Measurements from ENCODE around the gene PJA2. TPM values are rescaled to one million over a fixed set of nuclear protein-coding genes. Genes with fewer than 3 reads are reported as not detected.
"Not testable (repeated sequence)": the region's sequence is repeated elsewhere in the genome, so short reads cannot be mapped to it uniquely, and the experiment has no call there.

Gene PJA2, protein sequence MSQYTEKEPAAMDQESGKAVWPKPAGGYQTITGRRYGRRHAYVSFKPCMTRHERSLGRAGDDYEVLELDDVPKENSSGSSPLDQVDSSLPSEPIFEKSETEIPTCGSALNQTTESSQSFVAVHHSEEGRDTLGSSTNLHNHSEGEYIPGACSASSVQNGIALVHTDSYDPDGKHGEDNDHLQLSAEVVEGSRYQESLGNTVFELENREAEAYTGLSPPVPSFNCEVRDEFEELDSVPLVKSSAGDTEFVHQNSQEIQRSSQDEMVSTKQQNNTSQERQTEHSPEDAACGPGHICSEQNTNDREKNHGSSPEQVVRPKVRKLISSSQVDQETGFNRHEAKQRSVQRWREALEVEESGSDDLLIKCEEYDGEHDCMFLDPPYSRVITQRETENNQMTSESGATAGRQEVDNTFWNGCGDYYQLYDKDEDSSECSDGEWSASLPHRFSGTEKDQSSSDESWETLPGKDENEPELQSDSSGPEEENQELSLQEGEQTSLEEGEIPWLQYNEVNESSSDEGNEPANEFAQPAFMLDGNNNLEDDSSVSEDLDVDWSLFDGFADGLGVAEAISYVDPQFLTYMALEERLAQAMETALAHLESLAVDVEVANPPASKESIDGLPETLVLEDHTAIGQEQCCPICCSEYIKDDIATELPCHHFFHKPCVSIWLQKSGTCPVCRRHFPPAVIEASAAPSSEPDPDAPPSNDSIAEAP
- total RNA-seq: 297 TPM

DNA sequence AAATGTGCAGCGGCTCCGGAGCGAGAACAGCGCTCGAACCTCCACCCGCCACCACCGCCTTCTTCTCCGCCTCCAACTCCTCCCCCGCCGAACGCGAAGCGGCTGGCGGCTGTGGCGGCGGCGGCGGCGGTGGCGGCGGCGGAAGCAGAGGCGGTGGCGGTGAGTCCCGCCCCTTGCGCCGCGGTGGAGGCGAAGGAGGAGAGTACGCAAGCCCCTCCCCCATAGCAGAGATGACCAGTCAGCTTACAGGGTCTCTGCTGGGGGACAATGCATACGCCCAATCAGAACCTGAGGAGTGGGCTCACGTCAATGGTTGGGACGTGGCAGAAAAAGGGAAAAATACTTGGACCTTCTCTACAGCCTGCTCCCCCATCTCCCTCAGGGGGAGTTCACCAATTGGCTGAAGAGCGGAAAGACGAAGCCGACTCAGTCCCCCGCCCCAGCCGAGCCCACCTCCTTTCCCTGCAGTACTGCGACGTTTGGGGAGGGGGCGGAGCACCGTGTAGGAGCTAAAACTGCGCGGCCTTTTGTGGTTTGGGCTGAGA, at the start of gene PJA2:
Gene PJA2 (minus strand): TSS at position 131 of the 545 bp plus-strand sequence. CDS start 26,541 bp downstream, outside the sequence.
- DNase-seq (ENCODE audit: low spot score in 2 of 2): peak; percentile 88 to 92
- peak; percentile 86 for FAIRE-seq

DNA sequence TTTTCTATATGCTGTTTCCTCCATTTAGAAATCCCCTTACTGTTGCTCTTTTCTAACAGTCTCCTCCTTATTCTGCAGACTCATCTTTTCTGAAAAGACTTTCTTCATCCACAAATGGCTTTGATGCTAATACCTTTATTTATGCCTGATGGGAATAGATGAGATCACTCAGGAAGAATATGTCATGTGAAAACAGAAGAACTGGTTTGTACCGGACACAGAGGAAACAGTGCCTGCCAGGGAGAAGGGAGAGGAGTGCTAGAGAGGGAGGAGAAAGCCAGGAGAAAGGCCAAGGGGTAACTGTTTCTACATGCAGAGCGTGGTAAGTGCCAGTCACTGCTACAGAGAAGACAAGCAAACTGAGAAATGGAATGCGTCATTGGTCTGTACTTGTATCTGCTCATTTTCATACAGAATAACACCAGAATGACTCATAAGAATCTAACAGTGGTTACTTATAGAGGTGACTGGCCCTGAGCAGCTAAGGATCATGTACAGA, 45.9 kb upstream of the PJA2 start:
- FAIRE-seq (no peak), DNase-seq (ENCODE audit: low spot score in 2 of 2) (peak in 1 of 2 donors; percentile 29)

DNA sequence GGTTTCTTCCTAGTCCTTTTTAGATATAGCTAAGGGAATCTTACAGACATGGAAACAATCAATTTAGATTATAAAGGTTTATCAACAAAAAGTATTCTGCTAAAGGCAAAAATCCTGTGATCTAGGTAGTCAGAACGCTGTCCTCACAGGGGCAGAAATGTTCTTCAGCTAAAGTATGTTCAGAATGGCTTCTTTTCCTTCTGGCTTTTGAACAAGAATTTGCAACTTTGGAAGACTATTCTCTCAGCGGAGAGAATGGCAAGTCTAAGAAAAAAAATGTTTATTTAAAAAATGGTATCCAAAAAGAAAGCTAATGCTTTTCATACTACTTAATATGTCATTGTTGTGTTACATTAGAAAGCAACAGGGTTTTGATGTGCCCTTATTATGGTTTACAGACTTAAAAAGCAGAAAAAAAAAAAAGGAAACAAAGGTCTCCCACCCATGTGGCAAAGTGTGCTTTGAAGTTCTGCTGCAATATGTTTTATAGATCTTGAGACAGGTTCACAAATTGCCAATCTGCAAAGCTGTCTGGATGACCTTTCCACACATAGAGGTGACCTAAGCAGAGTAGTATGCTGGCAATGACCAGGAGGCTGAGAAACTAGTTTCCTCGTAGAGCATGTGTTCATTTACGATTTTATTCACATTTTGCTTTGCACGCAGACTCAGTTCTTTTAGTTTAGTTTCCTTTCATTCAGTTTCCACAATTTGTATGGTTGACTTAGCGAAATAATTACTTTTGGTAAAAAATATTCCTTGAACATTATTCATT, 45.1 kb upstream of the PJA2 start:
- FAIRE-seq (no peak), DNase-seq (ENCODE audit: low spot score in 2 of 2) (no peak)

DNA sequence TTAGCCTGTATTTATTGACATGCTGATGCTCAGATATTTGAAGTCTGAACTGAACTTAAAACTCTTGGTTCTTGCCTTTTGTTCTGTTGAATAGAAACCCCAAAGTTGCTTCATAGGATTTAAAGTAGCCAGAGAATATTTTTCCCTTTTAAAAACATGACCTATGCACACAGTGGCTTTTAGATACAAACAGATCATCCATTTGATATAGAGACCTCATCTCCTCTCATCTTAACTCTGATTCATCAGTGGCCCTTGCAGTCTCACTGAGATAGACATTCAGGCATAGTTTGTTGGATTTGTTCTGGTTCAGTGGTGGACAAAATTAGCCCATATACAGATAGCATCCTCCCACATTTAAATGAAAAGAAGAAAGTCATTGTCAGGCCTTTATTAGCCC, 43.5 kb upstream of the PJA2 start:
- DNase-seq (ENCODE audit: low spot score in 2 of 2) (no peak), FAIRE-seq (no peak)

DNA sequence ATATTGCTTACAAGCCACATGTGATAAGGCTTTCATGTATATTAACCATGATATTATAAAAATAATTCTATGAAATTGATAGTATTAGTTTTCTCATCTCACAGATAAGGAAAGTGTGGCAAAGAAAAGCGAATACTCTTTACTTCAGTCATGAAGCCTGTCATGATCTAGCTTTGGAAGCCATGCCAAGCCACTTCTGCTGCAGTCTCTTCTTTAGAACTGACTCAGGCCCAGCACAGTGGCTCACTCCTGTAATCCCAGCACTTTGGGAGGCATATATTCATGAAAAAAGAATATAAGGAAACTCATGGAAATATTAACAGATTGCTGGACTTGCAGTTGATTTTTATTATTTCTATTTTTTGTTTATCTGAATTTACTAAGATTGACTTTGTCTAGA, 42.9 kb upstream of the PJA2 start:
- DNase-seq (ENCODE audit: low spot score in 2 of 2): no peak

GRCh38 chr5:109451146-109451545, 41.4 kb upstream of the PJA2 start:
- FAIRE-seq (peak; percentile 36), DNase-seq (ENCODE audit: low spot score in 2 of 2) (peak; percentile 29 to 31)

More for the DNA sequence above, 42.9 kb upstream of the PJA2 start:
- no peak for FAIRE-seq

DNA sequence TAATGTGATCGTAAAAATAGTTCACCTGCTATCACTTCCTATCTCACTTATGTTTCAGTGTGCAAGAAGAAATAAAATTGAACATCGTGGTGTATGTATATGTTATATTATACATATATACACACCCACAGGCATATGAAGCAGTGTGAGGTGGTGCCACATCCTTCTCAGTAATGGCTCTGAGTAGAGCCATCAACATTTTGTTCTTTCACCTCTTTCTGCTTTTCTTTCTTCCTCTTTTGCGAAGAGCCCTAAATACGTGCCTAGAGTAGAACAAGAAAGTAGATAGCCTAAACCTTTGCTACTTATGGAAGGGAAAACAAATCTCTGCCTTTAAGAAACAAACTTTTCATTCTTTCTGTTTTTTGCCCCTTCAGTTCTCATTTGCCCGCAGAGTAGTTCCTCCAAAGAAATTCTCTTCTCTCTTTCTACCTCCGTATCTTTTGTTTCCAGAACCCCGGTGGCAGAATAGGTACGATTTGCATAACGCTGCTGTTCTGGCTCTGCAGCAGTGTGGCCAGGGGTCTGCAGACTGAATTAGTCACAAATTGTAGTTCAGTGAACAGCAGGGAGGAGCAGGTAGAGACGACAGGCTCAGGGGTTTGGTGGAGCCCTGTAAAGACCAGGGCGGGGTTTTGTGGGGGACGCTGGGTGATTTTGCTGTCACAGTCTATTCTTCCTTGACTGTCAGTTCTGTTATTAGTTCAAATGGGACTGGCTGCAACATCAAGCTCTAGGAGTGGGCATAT, 40.5 kb upstream of the PJA2 start:
- DNase-seq (ENCODE audit: low spot score in 2 of 2) (no peak), FAIRE-seq (no peak)

GRCh38 chr5:109448838-109449237, 39.1 kb upstream of the PJA2 start:
- no peak for FAIRE-seq
- DNase-seq (ENCODE audit: low spot score in 2 of 2): no peak

DNA sequence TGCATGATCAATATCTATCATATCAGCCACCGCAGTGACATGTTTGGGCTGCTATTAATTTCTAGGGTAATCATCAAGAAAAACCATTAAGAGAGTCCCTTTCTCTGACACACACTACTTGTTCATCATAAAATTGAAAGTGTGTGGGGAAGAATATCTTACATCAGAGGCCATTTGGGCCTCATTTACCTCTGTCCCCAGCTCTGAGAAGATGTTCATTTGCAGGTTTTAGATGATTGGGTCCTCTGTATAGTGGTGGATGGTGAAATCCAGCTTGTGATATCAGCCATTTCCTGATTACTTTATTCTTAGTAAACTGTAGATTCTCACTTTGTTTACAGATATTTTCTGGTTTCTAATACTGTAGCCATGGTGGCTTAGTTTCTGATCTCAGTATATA, 29.8 kb upstream of the PJA2 start:
- FAIRE-seq: no peak

DNA sequence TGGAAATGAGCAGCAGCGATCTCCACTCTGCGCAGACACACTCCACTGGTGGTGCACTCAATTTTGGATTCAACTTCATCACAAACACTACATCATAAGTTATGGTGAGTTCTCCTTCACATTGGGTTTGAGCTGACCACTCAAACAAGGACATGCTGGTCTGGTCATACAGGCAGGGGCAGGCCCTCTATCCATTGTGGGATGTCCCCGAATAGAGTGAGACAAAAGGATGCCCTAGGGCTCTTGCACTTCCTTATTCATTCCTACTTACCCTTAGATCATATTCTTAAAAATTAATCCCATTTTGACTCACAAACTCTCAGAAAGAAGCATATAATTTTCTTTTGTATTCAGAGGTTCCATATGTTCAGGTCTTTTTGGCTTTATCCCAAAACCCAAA, 16.3 kb upstream of the PJA2 start:
- DNase-seq (ENCODE audit: low spot score in 2 of 2) (no peak), FAIRE-seq (no peak)

More for the DNA sequence above, 29.8 kb upstream of the PJA2 start:
- DNase-seq (ENCODE audit: low spot score in 2 of 2): no peak

DNA sequence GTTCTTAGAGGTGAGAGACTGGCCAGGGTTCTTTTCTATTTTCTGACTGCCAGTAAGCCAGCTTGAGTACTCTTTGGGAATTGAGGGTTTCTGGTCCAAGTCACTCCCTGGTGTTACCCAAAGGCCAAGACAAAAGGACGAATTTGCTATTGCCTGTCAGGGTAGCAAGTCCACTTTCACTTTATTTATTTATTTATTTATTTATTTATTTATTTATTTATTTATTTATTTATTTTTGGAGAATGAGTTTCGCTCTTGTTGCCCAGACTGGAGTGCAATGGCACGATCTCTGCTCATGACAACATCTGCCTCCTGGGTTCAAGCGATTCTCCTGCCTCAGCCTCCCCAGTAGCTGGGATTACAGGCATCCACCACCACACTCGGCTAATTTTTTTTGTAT, 15.7 kb upstream of the PJA2 start:
- not testable (repeated sequence) for FAIRE-seq; DNase-seq (ENCODE audit: low spot score in 2 of 2)

GRCh38 chr5:109421956-109422355, 12.2 kb upstream of the PJA2 start:
- DNase-seq (ENCODE audit: low spot score in 2 of 2) (no peak), FAIRE-seq (no peak)

DNA sequence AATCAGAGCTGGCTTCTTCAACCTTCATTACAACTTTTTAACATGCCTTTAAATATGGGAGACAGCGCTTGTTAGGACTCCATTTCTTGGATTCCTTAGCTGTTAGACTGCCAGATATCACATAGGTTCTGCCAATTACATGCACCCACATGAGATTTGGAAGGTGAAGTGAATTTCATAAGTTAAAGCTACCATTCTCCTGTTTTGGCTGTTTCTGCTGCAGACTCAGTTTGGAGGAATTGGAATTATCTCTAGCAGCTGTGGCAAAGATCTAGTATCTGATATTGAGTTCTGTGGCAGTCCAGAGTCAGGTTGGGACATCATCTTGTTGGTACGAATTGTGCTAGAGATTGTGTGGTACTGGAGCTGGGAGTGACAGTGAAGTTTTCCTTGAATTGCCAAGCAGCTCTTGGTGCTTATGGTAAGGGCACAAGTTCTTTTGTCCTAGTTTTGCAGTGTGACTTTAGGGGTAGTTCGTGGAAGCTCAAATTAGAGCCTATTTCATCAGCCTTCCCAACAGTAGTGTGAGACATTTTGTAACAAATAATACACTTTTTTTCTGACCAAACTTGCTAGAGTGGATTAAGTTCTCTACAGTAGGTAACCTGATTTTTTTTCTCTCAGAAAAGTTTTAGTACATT, 9.1 kb upstream of the PJA2 start:
- no peak for DNase-seq (ENCODE audit: low spot score in 2 of 2)
- FAIRE-seq: no peak

DNA sequence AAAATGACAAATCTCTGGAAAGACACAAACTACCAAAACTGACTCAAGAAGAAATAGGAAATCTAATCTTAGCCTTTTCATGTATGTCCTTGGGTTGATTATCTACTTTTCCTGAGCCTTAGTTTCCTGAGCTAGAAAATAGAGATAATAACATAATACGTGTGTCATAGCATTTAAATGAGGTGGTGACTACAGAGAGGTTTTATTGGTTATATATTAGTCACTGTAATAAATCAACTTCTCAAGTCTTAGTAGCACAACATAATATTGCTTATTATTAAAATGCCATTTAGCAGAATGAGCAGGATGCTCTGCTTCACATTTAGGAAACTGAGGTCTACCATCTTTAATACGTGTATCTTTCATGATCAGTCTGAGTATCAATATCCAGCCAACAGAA, 7.1 kb upstream of the PJA2 start:
- no peak for FAIRE-seq
- DNase-seq (ENCODE audit: low spot score in 2 of 2): no peak

GRCh38 chr5:109413921-109414461, 4.2 kb upstream of the PJA2 start:
- DNase-seq (ENCODE audit: low spot score in 2 of 2); FAIRE-seq: not testable (repeated sequence)

GRCh38 chr5:109413458-109413857, 3.7 kb upstream of the PJA2 start:
- FAIRE-seq: no peak
- DNase-seq (ENCODE audit: low spot score in 2 of 2): no peak

DNA sequence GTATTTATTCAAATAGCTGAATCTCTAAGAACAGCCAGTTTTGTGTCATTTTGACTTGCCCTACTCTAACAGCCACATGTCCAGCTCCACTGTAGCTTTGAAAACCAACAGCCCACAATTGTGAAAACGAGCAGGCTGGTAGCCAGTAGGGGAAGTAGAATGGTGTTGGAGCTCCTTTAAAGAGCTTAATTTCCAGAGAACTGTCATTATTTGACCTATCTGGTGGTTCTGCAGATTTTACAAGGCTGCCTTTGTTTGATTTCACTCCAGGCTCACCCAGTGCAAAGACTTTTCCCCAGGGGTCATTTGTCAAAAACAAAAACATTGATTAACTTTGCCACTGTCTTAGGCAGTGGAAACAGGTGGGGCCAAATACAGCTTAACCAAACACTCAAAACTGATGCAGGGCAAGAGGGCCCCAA, 3.2 kb upstream of the PJA2 start:
- FAIRE-seq: no peak

GRCh38 chr5:109411627-109412026, 1.9 kb upstream of the PJA2 start:
- DNase-seq (ENCODE audit: low spot score in 2 of 2): no peak
- no peak for FAIRE-seq

More for the DNA sequence above, 3.2 kb upstream of the PJA2 start:
- DNase-seq (ENCODE audit: low spot score in 2 of 2): no peak

GRCh38 chr5:109411149-109411514, 1.4 kb upstream of the PJA2 start:
- DNase-seq (ENCODE audit: low spot score in 2 of 2): no peak
- no peak for FAIRE-seq

Data from frontal cortex (tissue), 4 donors.